ENCODE data around the gene VWA8. TPM values are rescaled to one million over a fixed set of nuclear protein-coding genes. Genes with fewer than 3 reads are reported as not detected.
"Not testable (repeated sequence)": the region's sequence is repeated elsewhere in the genome, so short reads cannot be mapped to it uniquely, and the experiment has no call there.

Gene VWA8
- total RNA-seq, 2 experiments from 2014 or later, result 13.5 to 14.4 TPM

- no peaks in the 10 kb centered on the region for H3K27me3 Mint-ChIP-seq
- H3K4me3 Mint-ChIP-seq, result no peak overlapping the region
- H3K4me1 Mint-ChIP-seq, result peaks cover 12% of the 10 kb centered on the region
- DNase-seq, result no peak
- H3K9me3 Mint-ChIP-seq, result no peaks in the 10 kb centered on the region
- peaks cover 44% of the 10 kb centered on the region for H3K36me3 Mint-ChIP-seq (ENCODE audit: low read depth)
- ChIA-PET CTCF (interaction anchor here (1.4 kb wide), 1 partner anchor 8 kb away, joined by 3 read pairs; no protein-coding TSS in a partner anchor), POLR2A (no interaction called here)
- no peak overlapping the region for H3K27ac Mint-ChIP-seq
These were observed 374.7 kb downstream of the VWA8 start for GRCh38 chr13:41586216-41586615.

GRCh38 chr13:41582027-41582463, 378.9 kb downstream of the VWA8 start:
- H3K4me3 Mint-ChIP-seq, result no peak overlapping the region
- H3K36me3 Mint-ChIP-seq (ENCODE audit: low read depth), result peaks cover 16% of the 10 kb centered on the region
- H3K27me3 Mint-ChIP-seq, result no peaks in the 10 kb centered on the region
- ChIA-PET POLR2A (no interaction called here), CTCF (interaction anchor here (1.1 kb wide), 1 partner anchor 123 kb away, joined by 3 read pairs; no protein-coding TSS in a partner anchor)
- H3K27ac Mint-ChIP-seq, result no peak overlapping the region
- peaks cover 7% of the 10 kb centered on the region for H3K4me1 Mint-ChIP-seq
- H3K9me3 Mint-ChIP-seq, result no peaks in the 10 kb centered on the region
- DNase-seq, result no peak

GRCh38 chr13:41580345-41580744, 380.6 kb downstream of the VWA8 start:
- Mint-ChIP-seq H3K4me3 (no peak overlapping the region), H3K9me3 (no peaks in the 10 kb centered on the region), H3K27me3 (no peaks in the 10 kb centered on the region), H3K27ac (no peak overlapping the region), H3K4me1 (peaks cover 10% of the 10 kb centered on the region), H3K36me3 (ENCODE audit: low read depth) (peaks cover 15% of the 10 kb centered on the region)
- no peak for DNase-seq
- CTCF ChIA-PET, result no interaction called here
- POLR2A ChIA-PET, result no interaction called here

GRCh38 chr13:41579881-41580280, 381.0 kb downstream of the VWA8 start:
- ChIA-PET CTCF (no interaction called here), POLR2A (no interaction called here)
- no peak overlapping the region for H3K27ac Mint-ChIP-seq
- H3K36me3 Mint-ChIP-seq (ENCODE audit: low read depth), result peaks cover 19% of the 10 kb centered on the region
- H3K9me3 Mint-ChIP-seq, result no peaks in the 10 kb centered on the region
- H3K27me3 Mint-ChIP-seq, result no peaks in the 10 kb centered on the region
- H3K4me1 Mint-ChIP-seq, result peaks cover 10% of the 10 kb centered on the region
- no peak overlapping the region for H3K4me3 Mint-ChIP-seq
- no peak for DNase-seq

GRCh38 chr13:41579168-41579567, 381.7 kb downstream of the VWA8 start:
- CTCF ChIA-PET, result no interaction called here

GRCh38 chr13:41578371-41578770, 382.5 kb downstream of the VWA8 start:
- Mint-ChIP-seq H3K9me3 (no peaks in the 10 kb centered on the region), H3K27ac (no peak overlapping the region), H3K36me3 (ENCODE audit: low read depth) (peaks cover 22% of the 10 kb centered on the region), H3K4me3 (no peak overlapping the region), H3K4me1 (peaks cover 10% of the 10 kb centered on the region), H3K27me3 (no peaks in the 10 kb centered on the region)
- CTCF ChIA-PET, result interaction anchor here (0.8 kb wide), 1 partner anchor 8 kb away, joined by 3 read pairs; no protein-coding TSS in a partner anchor
- DNase-seq, result no peak
- POLR2A ChIA-PET, result no interaction called here

More at GRCh38 chr13:41579168-41579567, 381.7 kb downstream of the VWA8 start:
- POLR2A ChIA-PET, result no interaction called here
- Mint-ChIP-seq H3K27ac (no peak overlapping the region), H3K9me3 (no peaks in the 10 kb centered on the region), H3K4me1 (peaks cover 10% of the 10 kb centered on the region), H3K27me3 (no peaks in the 10 kb centered on the region), H3K36me3 (ENCODE audit: low read depth) (peaks cover 26% of the 10 kb centered on the region), H3K4me3 (no peak overlapping the region)
- DNase-seq, result no peak

- Mint-ChIP-seq H3K4me1 (peaks cover 10% of the 10 kb centered on the region), H3K36me3 (ENCODE audit: low read depth) (peaks cover 18% of the 10 kb centered on the region), H3K4me3 (no peak overlapping the region), H3K27me3 (no peaks in the 10 kb centered on the region), H3K9me3 (no peaks in the 10 kb centered on the region), H3K27ac (no peak overlapping the region)
- CTCF ChIA-PET, result no interaction called here
- POLR2A ChIA-PET, result no interaction called here
- DNase-seq, result no peak
These were observed 383.5 kb downstream of the VWA8 start for GRCh38 chr13:41577436-41577835.

- POLR2A ChIA-PET, H3K4me3 Mint-ChIP-seq, H3K27ac Mint-ChIP-seq, H3K27me3 Mint-ChIP-seq, DNase-seq, CTCF ChIA-PET, H3K9me3 Mint-ChIP-seq: not testable (repeated sequence)
- peaks cover 19% of the 10 kb centered on the region for H3K36me3 Mint-ChIP-seq (ENCODE audit: low read depth)
- peaks cover 12% of the 10 kb centered on the region for H3K4me1 Mint-ChIP-seq
These were observed 387.3 kb downstream of the VWA8 start for GRCh38 chr13:41573640-41574039.

- H3K36me3 Mint-ChIP-seq (ENCODE audit: low read depth), result peaks cover 19% of the 10 kb centered on the region
- DNase-seq, CTCF ChIA-PET, H3K4me1 Mint-ChIP-seq, H3K27me3 Mint-ChIP-seq, H3K4me3 Mint-ChIP-seq, H3K9me3 Mint-ChIP-seq, POLR2A ChIA-PET, H3K27ac Mint-ChIP-seq: not testable (repeated sequence)
These were observed 389.0 kb downstream of the VWA8 start for GRCh38 chr13:41571817-41572340.

GRCh38 chr13:41568972-41569351, 391.9 kb downstream of the VWA8 start:
- no peak for DNase-seq
- ChIA-PET CTCF (no interaction called here), POLR2A (no interaction called here)
- no peak overlapping the region for H3K27ac Mint-ChIP-seq
- H3K27me3 Mint-ChIP-seq, result no peaks in the 10 kb centered on the region
- H3K36me3 Mint-ChIP-seq (ENCODE audit: low read depth), result peaks cover 4% of the 10 kb centered on the region
- H3K9me3 Mint-ChIP-seq, result no peaks in the 10 kb centered on the region
- H3K4me1 Mint-ChIP-seq, result peaks cover 2% of the 10 kb centered on the region
- H3K4me3 Mint-ChIP-seq, result no peak overlapping the region

GRCh38 chr13:41568143-41568971, 392.6 kb downstream of the VWA8 start:
- no peaks in the 10 kb centered on the region for H3K27me3 Mint-ChIP-seq
- peaks cover 4% of the 10 kb centered on the region for H3K36me3 Mint-ChIP-seq (ENCODE audit: low read depth)
- H3K4me1 Mint-ChIP-seq, result peaks cover 2% of the 10 kb centered on the region
- no peaks in the 10 kb centered on the region for H3K9me3 Mint-ChIP-seq
- no peak overlapping the region for H3K27ac Mint-ChIP-seq
- POLR2A ChIA-PET, result no interaction called here
- no peak for DNase-seq
- H3K4me3 Mint-ChIP-seq, result no peak overlapping the region
- CTCF ChIA-PET, result no interaction called here

- Mint-ChIP-seq H3K36me3 (ENCODE audit: low read depth) (peaks cover 4% of the 10 kb centered on the region), H3K27ac (no peak overlapping the region), H3K27me3 (no peaks in the 10 kb centered on the region), H3K4me1 (peaks cover 2% of the 10 kb centered on the region), H3K4me3 (no peak overlapping the region), H3K9me3 (no peaks in the 10 kb centered on the region)
- DNase-seq, result no peak
- CTCF ChIA-PET, result no interaction called here
- POLR2A ChIA-PET, result interaction anchor here (0.7 kb wide), 1 partner anchor 109 kb away, joined by 3 read pairs; no protein-coding TSS in a partner anchor
These were observed 393.5 kb downstream of the VWA8 start for GRCh38 chr13:41567363-41567762.

GRCh38 chr13:41565846-41566245, 395.1 kb downstream of the VWA8 start:
- ChIA-PET CTCF (no interaction called here), POLR2A (no interaction called here)
- Mint-ChIP-seq H3K4me1 (peaks cover 2% of the 10 kb centered on the region), H3K4me3 (no peak overlapping the region), H3K27ac (no peak overlapping the region), H3K9me3 (no peaks in the 10 kb centered on the region), H3K36me3 (ENCODE audit: low read depth) (peaks cover 4% of the 10 kb centered on the region), H3K27me3 (no peaks in the 10 kb centered on the region)
- DNase-seq, result no peak

- CTCF ChIA-PET, result interaction anchor here (0.7 kb wide), 2 partner anchors 1121 to 1165 kb away, joined by 3 read pairs; no protein-coding TSS in a partner anchor
- POLR2A ChIA-PET, result no interaction called here
- DNase-seq, result no peak
These were observed 395.7 kb downstream of the VWA8 start for GRCh38 chr13:41565216-41565615.

More at GRCh38 chr13:41565216-41565615, 395.7 kb downstream of the VWA8 start:
- Mint-ChIP-seq H3K36me3 (ENCODE audit: low read depth) (peaks cover 4% of the 10 kb centered on the region), H3K9me3 (no peaks in the 10 kb centered on the region), H3K27me3 (no peaks in the 10 kb centered on the region), H3K4me3 (no peak overlapping the region), H3K4me1 (peaks cover 2% of the 10 kb centered on the region), H3K27ac (no peak overlapping the region)
